K562 (cell line): ENCODE measurements around the gene IL17D.

Experiments used
- BMI1 ChIP-seq: fragments of 150-350 bp; IDR thresholded peaks from 2 replicates; pipeline ENCODE4 v1.6.1; 2014; ENCODE audit warnings: low read length
- BRF1 ChIP-seq: IDR thresholded peaks from 3 replicates; pipeline ENCODE4 v1.6.1; 2011; ENCODE audit warnings: borderline replicate concordance, mild to moderate bottlenecking; ENCODE audit not compliant: insufficient read length; ENCODE audit errors: extremely low read depth
- CTCF ChIP-seq, 3 experiments: IDR thresholded peaks in 2 of 3; conservative IDR thresholded peaks in 1 of 3; 2 replicates each; pipeline ENCODE4 v1.5.1; 2011 to 2012; ENCODE audit warnings: low read length in 3 of 3, mild to moderate bottlenecking in 3 of 3, control low read depth in 2 of 3, improper control_type of control experiment in 1 of 3, inconsistent platforms in 1 of 3, low read depth in 1 of 3, mixed read lengths in 1 of 3, moderate library complexity in 1 of 3; ENCODE audit not compliant: insufficient read depth in 2 of 3
- ILF3 ChIP-seq: fragments of 450-650 bp; IDR thresholded peaks from 2 replicates; pipeline ENCODE4 v1.6.1; 2018; ENCODE audit warnings: antibody characterized with exemption, mild to moderate bottlenecking, moderate library complexity, borderline replicate concordance
- KLF1 ChIP-seq: fragments of 450-650 bp; IDR thresholded peaks from 2 replicates; pipeline ENCODE4 v1.6.1; 2016; ENCODE audit warnings: missing genetic modification characterization, missing compliant biosample characterization
- ZBTB40 ChIP-seq, 2 experiments: fragments of 450-650 bp in 1 of 2; sonication (generic) in 1 of 2; formaldehyde crosslinking in 1 of 2; IDR thresholded peaks; 2 replicates each; pipeline versions ENCODE4 v1.7.1 to v1.9.0; 2016 to 2022; ENCODE audit warnings: inconsistent platforms in 1 of 2, mild to moderate bottlenecking in 1 of 2, missing genetic modification reagents in 1 of 2
- ZNF174 ChIP-seq: fragments of 250-450 bp; sonication (Bioruptor Pico); IDR thresholded peaks from 2 replicates; pipeline ENCODE4 v1.4.0; 2020; ENCODE audit warnings: mild to moderate bottlenecking
- ZNF224 ChIP-seq: sonication (generic); formaldehyde crosslinking; IDR thresholded peaks from 2 replicates; pipeline ENCODE4 v1.8.0; 2022; ENCODE audit warnings: mild to moderate bottlenecking, missing genetic modification reagents

- TF ChIP-seq ILF3 = no peak
- TF ChIP-seq CTCF (IDR thresholded peaks at IDR 0.05 in 2 of 3, conservative IDR thresholded peaks at IDR 0.05 in 1 of 3; ENCODE audit: insufficient read depth in 2 of 3, low read depth in 1 of 3, low read length in 3 of 3) = no peak
- TF ChIP-seq KLF1 (tag) = no peak
- TF ChIP-seq BRF1 = no peak
- TF ChIP-seq ZNF224 (CRISPR knock-in tag) = no peak
- no peak for TF ChIP-seq BMI1
- TF ChIP-seq ZNF174 (CRISPR knock-in tag) = no peak
- TF ChIP-seq ZBTB40 (IDR thresholded peaks at IDR 0.05) = no peak
- no peak for TF ChIP-seq ZBTB40 (CRISPR knock-in tag; IDR thresholded peaks at IDR 0.05)
These were observed 14.4 kb downstream of the IL17D start for GRCh38 chr13:20717581-20718542.
